Measurements from ENCODE around the gene ANAPC5.

Gene ANAPC5

GRCh38 chr12:121364683-121365121 is 12.5 kb upstream of the ANAPC5 start:
- no peak for TF ChIP-seq CTCF (conservative IDR thresholded peaks at IDR 0.05; ENCODE audit: low read depth, low read length)
- no peak for DNase-seq (ENCODE audit: low read depth)
- H3K4me3 ChIP-seq (ENCODE audit: low read depth, low read length) = no peak overlapping the region

GRCh38 chr12:121358073-121358472 is 5.9 kb upstream of the ANAPC5 start:
- DNase-seq (ENCODE audit: low read depth) = no peak
- H3K4me3 ChIP-seq (ENCODE audit: low read depth, low read length) = no peak overlapping the region
- TF ChIP-seq CTCF (conservative IDR thresholded peaks at IDR 0.05; ENCODE audit: low read depth, low read length) = no peak

- no peak for TF ChIP-seq CTCF (conservative IDR thresholded peaks at IDR 0.05; ENCODE audit: low read depth, low read length)
- H3K4me3 ChIP-seq (ENCODE audit: low read depth, low read length) = no peak overlapping the region
- DNase-seq (ENCODE audit: low read depth) = no peak
These were observed 5.1 kb upstream of the ANAPC5 start for GRCh38 chr12:121357331-121357730.

GRCh38 chr12:121356657-121357056 is 4.4 kb upstream of the ANAPC5 start:
- H3K4me3 ChIP-seq (ENCODE audit: low read depth, low read length) = no peak overlapping the region
- TF ChIP-seq CTCF (conservative IDR thresholded peaks at IDR 0.05; ENCODE audit: low read depth, low read length) = no peak
- DNase-seq (ENCODE audit: low read depth) = no peak

GRCh38 chr12:121355818-121356217 is 3.6 kb upstream of the ANAPC5 start:
- TF ChIP-seq CTCF (conservative IDR thresholded peaks at IDR 0.05; ENCODE audit: low read depth, low read length) = no peak
- H3K4me3 ChIP-seq (ENCODE audit: low read depth, low read length) = no peak overlapping the region
- no peak for DNase-seq (ENCODE audit: low read depth)

- DNase-seq (ENCODE audit: low read depth) = no peak
- peak overlapping the region; percentile 95 for H3K4me3 ChIP-seq (ENCODE audit: low read depth, low read length)
- TF ChIP-seq CTCF (conservative IDR thresholded peaks at IDR 0.05; ENCODE audit: low read depth, low read length) = no peak
These were observed 439 bp upstream of the ANAPC5 start for GRCh38 chr12:121352682-121353018.

GRCh38 chr12:121346747-121347146 is 5.5 kb downstream of the ANAPC5 start:
- no peak overlapping the region for H3K4me3 ChIP-seq (ENCODE audit: low read depth, low read length)
- no peak for DNase-seq (ENCODE audit: low read depth)
- TF ChIP-seq CTCF (conservative IDR thresholded peaks at IDR 0.05; ENCODE audit: low read depth, low read length) = no peak
